HEK293 (cell line): ENCODE results near the gene ACTR3.

Experiments used
- CTCF ChIA-PET: fragments of 350-600 bp; formaldehyde crosslinking; extraction: SDS; loops from one replicate; lab custom pipeline; 2021; ENCODE audit warnings: antibody characterized with exemption; lab: Yijun Ruan, JAX
- POLR2A ChIA-PET: fragments of 300-600 bp; formaldehyde crosslinking; extraction: SDS; loops from one replicate; lab custom pipeline; 2020; ENCODE audit warnings: antibody characterized with exemption, inconsistent platforms; lab: Yijun Ruan, JAX
- H3K27ac ChIP-seq: fragments of 200-500 bp; sonication (Bioruptor generic); 2 replicates; pipeline ENCODE4 v1.5.1; 2014; ENCODE audit warnings: low read depth, low read length, control low read depth, inconsistent platforms; ENCODE audit errors: extremely low read depth
- H3K36me3 ChIP-seq, 2 experiments: fragments of 200-500 bp in 1 of 2; sonication (Bioruptor generic) in 1 of 2; 1 replicate in 1 of 2; 2 replicates in 1 of 2; pipeline ENCODE4 v1.5.1; 2014 to 2017; ENCODE audit warnings: inconsistent platforms in 2 of 2, low read length in 2 of 2; ENCODE audit not compliant: control insufficient read depth in 2 of 2, insufficient read depth in 1 of 2
- H3K4me1 ChIP-seq: fragments of 200-500 bp; sonication (Bioruptor generic); 2 replicates; pipeline ENCODE4 v1.5.1; 2014; ENCODE audit warnings: mild to moderate bottlenecking, low read length, inconsistent platforms; ENCODE audit not compliant: control insufficient read depth, insufficient read depth
- H3K4me3 ChIP-seq: 2 replicates; pipeline ENCODE4 v1.5.1; 2011; ENCODE audit warnings: low read depth, mild to moderate bottlenecking, control low read depth, low read length, moderate library complexity
- H3K9me3 ChIP-seq: fragments of 200-500 bp; sonication (Bioruptor generic); 2 replicates; pipeline ENCODE4 v1.5.1; 2014; ENCODE audit warnings: low read depth, low read length, inconsistent platforms; ENCODE audit not compliant: control insufficient read depth, insufficient read depth
- GLI4 ChIP-seq: fragments of 450-650 bp; formaldehyde crosslinking; IDR thresholded peaks from 2 replicates; pipeline ENCODE4 v1.5.1; 2016; ENCODE audit warnings: missing biosample characterization, missing genetic modification characterization
- GLIS2 ChIP-seq: fragments of 450-650 bp; formaldehyde crosslinking; IDR thresholded peaks from 2 replicates; pipeline ENCODE4 v1.5.1; 2016; ENCODE audit warnings: missing biosample characterization, missing genetic modification characterization
- IKZF3 ChIP-seq: fragments of 450-650 bp; IDR thresholded peaks from 2 replicates; pipeline ENCODE4 v1.5.0; 2018; ENCODE audit warnings: missing biosample characterization, mild to moderate bottlenecking, missing genetic modification characterization, moderate library complexity
- MEIS1 ChIP-seq: sonication (generic); formaldehyde crosslinking; IDR thresholded peaks from 2 replicates; pipeline ENCODE4 v1.8.1; 2022; ENCODE audit warnings: missing genetic modification reagents, mild to moderate bottlenecking, borderline replicate concordance
- SCRT1 ChIP-seq: fragments of 450-650 bp; formaldehyde crosslinking; IDR thresholded peaks from 2 replicates; pipeline ENCODE4 v1.5.1; 2016; ENCODE audit warnings: missing biosample characterization, missing genetic modification characterization, borderline replicate concordance
- SETDB1 ChIP-seq: IDR thresholded peaks from one replicate; pipeline ENCODE4 v1.6.1; 2017; ENCODE audit warnings: mild to moderate bottlenecking, low read length, moderate library complexity, mixed read lengths; ENCODE audit not compliant: insufficient read length
- TRIM28 ChIP-seq: IDR thresholded peaks from 2 replicates; pipeline ENCODE4 v1.6.1; 2011; ENCODE audit warnings: low read length, control low read depth, borderline replicate concordance
- YY2 ChIP-seq: fragments of 450-650 bp; formaldehyde crosslinking; IDR thresholded peaks from 2 replicates; pipeline ENCODE4 v1.5.1; 2016; ENCODE audit warnings: missing biosample characterization, missing genetic modification characterization
- ZBTB17 ChIP-seq: fragments of 450-650 bp; formaldehyde crosslinking; IDR thresholded peaks from 2 replicates; pipeline ENCODE4 v1.5.1; 2016; ENCODE audit warnings: missing biosample characterization, missing genetic modification characterization
- ZFP41 ChIP-seq: fragments of 450-650 bp; formaldehyde crosslinking; IDR thresholded peaks from 2 replicates; pipeline ENCODE4 v1.5.1; 2016; ENCODE audit warnings: missing biosample characterization, missing genetic modification characterization, borderline replicate concordance
- ZNF138 ChIP-seq: fragments of 450-650 bp; formaldehyde crosslinking; IDR thresholded peaks from 2 replicates; pipeline ENCODE4 v1.5.1; 2016; ENCODE audit warnings: missing biosample characterization, missing genetic modification characterization, borderline replicate concordance
- ZNF175 ChIP-seq: fragments of 450-650 bp; formaldehyde crosslinking; IDR thresholded peaks from 2 replicates; pipeline ENCODE4 v1.5.1; 2016; ENCODE audit warnings: missing biosample characterization, missing genetic modification characterization
- ZNF274 ChIP-seq, 2 experiments: fragments of 200-500 bp in 1 of 2; fragments of 450-650 bp in 1 of 2; sonication (Bioruptor generic) in 1 of 2; formaldehyde crosslinking in 1 of 2; IDR thresholded peaks; 2 replicates each; pipeline versions ENCODE4 v1.5.1 to v1.6.1; 2014 to 2016; ENCODE audit warnings: borderline replicate concordance in 1 of 2, inconsistent platforms in 1 of 2, low read length in 1 of 2, missing biosample characterization in 1 of 2, missing genetic modification characterization in 1 of 2
- ZNF335 ChIP-seq: fragments of 450-650 bp; formaldehyde crosslinking; conservative IDR thresholded peaks from 2 replicates; pipeline ENCODE4 v1.5.1; 2016; ENCODE audit warnings: missing biosample characterization, missing genetic modification characterization
- ZNF350 ChIP-seq: fragments of 450-650 bp; formaldehyde crosslinking; IDR thresholded peaks from 2 replicates; pipeline ENCODE4 v1.5.0; 2017; ENCODE audit warnings: missing biosample characterization, mild to moderate bottlenecking, missing genetic modification characterization
- ZNF404 ChIP-seq: fragments of 450-650 bp; formaldehyde crosslinking; IDR thresholded peaks from 2 replicates; pipeline ENCODE4 v1.5.1; 2017; ENCODE audit warnings: missing biosample characterization, missing genetic modification characterization
- ZNF473 ChIP-seq: fragments of 450-650 bp; formaldehyde crosslinking; IDR thresholded peaks from 2 replicates; pipeline ENCODE4 v1.5.1; 2017; ENCODE audit warnings: missing biosample characterization, missing genetic modification characterization
- ZNF510 ChIP-seq: fragments of 450-650 bp; formaldehyde crosslinking; IDR thresholded peaks from 2 replicates; pipeline ENCODE4 v1.5.1; 2018; ENCODE audit warnings: mild to moderate bottlenecking, missing genetic modification characterization, missing biosample characterization; ENCODE audit not compliant: insufficient replicate concordance
- ZNF544 ChIP-seq: fragments of 450-650 bp; formaldehyde crosslinking; IDR thresholded peaks from 2 replicates; pipeline ENCODE4 v1.5.0; 2017; ENCODE audit warnings: missing biosample characterization, missing genetic modification characterization
- ZNF549 ChIP-seq: fragments of 450-650 bp; IDR thresholded peaks from 2 replicates; pipeline ENCODE4 v1.5.1; 2018; ENCODE audit warnings: missing biosample characterization, missing genetic modification characterization, mild to moderate bottlenecking, inconsistent platforms, moderate library complexity
- ZNF670 ChIP-seq: fragments of 450-650 bp; formaldehyde crosslinking; IDR thresholded peaks from 2 replicates; pipeline ENCODE4 v1.5.1; 2016; ENCODE audit warnings: missing biosample characterization, missing genetic modification characterization, low read depth
- ZNF677 ChIP-seq: fragments of 450-650 bp; IDR thresholded peaks from 2 replicates; pipeline ENCODE4 v1.5.0; 2018; ENCODE audit warnings: missing biosample characterization, mild to moderate bottlenecking, missing genetic modification characterization, moderate library complexity
- ZNF701 ChIP-seq: fragments of 450-650 bp; formaldehyde crosslinking; IDR thresholded peaks from 2 replicates; pipeline ENCODE4 v1.5.1; 2016; ENCODE audit warnings: missing biosample characterization, missing genetic modification characterization
- ZNF777 ChIP-seq: fragments of 450-650 bp; formaldehyde crosslinking; IDR thresholded peaks from 2 replicates; pipeline ENCODE4 v1.5.1; 2017; ENCODE audit warnings: missing biosample characterization, missing genetic modification characterization, borderline replicate concordance
- TF ChIP-seq, protein P1 (sequence below): fragments of 450-650 bp; formaldehyde crosslinking; IDR thresholded peaks from 2 replicates; pipeline ENCODE4 v1.5.1; 2016; ENCODE audit warnings: missing biosample characterization, missing genetic modification characterization

The ACTR3 gene

DNA sequence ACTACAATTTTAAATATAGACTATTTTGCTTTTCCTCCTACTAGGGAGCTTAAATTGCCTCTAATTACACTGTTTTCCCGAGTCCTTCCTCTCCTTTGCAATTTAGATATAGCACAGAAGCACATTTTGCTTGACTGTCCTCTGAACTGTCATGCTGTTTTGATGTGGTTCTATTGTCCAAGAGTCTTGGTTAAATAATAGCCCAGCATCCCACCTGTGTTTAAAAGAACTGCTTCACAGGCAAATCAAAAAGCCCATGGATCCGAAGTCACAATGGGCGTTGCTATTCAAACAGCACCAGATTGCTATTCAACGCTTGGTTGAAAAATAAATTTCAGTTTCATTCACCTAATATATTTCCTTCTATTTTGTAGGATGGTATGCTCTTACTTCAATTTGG, 22.3 kb upstream of the ACTR3 start (continued):
- TF ChIP-seq ZNF544 (tag by site-specific recombination) (no peak), SCRT1 (no peak)

DNA sequence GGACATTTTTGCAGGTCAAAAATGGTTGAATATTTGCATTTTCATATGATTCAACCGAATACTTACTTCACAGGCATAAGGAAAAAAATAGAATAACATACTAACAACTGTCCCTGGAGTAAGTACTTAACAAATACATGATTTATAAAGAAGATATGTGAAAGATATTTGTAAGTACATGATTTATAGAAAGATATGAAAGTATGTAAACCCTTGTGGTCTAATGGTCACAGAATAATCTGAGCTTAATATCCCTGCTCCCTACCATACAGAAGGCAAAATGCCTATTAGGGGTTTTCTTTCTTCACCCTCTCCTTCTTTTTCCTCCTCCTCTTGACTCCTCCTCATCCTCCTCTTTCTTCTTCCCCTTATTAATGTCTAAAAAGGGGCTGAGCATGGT, 20.6 kb upstream of the ACTR3 start:
- H3K27ac ChIP-seq, result no peak overlapping the region
- H3K4me1 ChIP-seq, result no peaks in the 10 kb centered on the region; the same call in 1 of the 2 replicates
- no peak overlapping the region for H3K4me3 ChIP-seq
- POLR2A ChIA-PET, result no interaction called here
- H3K9me3 ChIP-seq, result no peaks in the 10 kb centered on the region
- no peaks in the 10 kb centered on the region for H3K36me3 ChIP-seq
- CTCF ChIA-PET, result no interaction called here
- no peak for TF ChIP-seq ZNF404 (tag by site-specific recombination)
- TF ChIP-seq ZNF473, result no peak
- TF ChIP-seq ZNF175, result no peak
- no peak for TF ChIP-seq ZNF335 (tag by site-specific recombination)
- TF ChIP-seq ZNF777 (tag by site-specific recombination), result no peak
- TF ChIP-seq ZNF350, result no peak
- TF ChIP-seq ZNF701 (tag by site-specific recombination), result no peak
- no peak for TF ChIP-seq ZNF670 (tag by site-specific recombination)
- TF ChIP-seq GLIS2 (tag by site-specific recombination), result no peak
- TF ChIP-seq ZBTB17, result no peak
- TF ChIP-seq, protein P1, sequence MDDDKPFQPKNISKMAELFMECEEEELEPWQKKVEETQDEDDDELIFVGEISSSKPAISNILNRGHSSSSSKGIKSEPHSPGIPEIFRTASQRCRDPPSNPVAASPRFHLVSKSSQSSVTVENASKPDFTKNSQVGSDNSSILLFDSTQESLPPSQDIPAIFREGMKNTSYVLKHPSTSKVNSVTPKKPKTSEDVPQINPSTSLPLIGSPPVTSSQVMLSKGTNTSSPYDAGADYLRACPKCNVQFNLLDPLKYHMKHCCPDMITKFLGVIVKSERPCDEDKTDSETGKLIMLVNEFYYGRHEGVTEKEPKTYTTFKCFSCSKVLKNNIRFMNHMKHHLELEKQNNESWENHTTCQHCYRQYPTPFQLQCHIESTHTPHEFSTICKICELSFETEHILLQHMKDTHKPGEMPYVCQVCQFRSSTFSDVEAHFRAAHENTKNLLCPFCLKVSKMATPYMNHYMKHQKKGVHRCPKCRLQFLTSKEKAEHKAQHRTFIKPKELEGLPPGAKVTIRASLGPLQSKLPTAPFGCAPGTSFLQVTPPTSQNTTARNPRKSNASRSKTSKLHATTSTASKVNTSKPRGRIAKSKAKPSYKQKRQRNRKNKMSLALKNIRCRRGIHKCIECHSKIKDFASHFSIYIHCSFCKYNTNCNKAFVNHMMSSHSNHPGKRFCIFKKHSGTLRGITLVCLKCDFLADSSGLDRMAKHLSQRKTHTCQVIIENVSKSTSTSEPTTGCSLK (tag by site-specific recombination), result no peak
- no peak for TF ChIP-seq IKZF3 (tag by site-specific recombination)
- TF ChIP-seq ZNF677 (tag by site-specific recombination), result no peak

DNA sequence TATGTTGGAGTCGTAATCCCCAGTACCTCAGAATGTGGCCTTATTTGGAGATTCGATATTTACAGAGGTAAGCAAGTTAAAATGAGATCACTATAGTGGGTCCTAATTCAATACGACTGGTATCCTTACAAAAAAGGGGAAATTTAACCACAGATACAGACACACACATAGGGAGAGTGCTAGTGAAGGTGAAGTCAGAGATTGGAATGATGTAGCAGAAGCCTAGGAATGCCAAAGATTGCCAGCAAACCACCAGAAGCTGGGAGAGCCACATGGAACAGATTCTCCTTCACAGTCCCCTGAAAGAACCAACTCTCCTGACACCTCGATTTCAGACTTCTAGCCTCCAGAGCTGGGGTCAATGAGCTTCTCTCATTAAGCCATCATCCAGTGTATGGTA, 17.7 kb upstream of the ACTR3 start:
- no peak for TF ChIP-seq GLI4 (tag by site-specific recombination)
- ChIA-PET CTCF (no interaction called here), POLR2A (no interaction called here)
- Histone ChIP-seq H3K4me1 (peaks cover 7% of the 10 kb centered on the region), H3K4me3 (no peak overlapping the region), H3K9me3 (no peaks in the 10 kb centered on the region), H3K27ac (no peak overlapping the region), H3K36me3 (no peaks in the 10 kb centered on the region)

DNA sequence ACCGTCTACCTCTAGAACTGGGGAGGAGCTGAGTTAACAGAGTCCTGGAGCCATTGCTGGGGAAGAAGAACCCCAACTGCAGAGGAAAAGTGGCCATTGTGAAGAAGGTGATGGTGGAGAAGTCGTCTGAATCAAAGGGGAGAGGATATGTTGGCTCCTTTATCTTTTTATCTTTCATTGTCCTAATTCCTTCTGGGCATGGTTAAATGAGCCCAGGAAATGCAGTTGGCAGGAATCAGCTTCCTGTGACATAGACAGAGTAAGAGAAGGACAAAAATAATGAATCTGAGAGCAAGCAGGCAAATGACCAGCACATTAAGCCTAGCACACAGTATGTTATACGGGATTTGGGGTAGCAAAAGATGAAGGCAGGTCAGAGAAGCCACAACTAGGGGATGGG, 16.0 kb upstream of the ACTR3 start:
- TF ChIP-seq ZNF274 (IDR thresholded peaks at IDR 0.05; ENCODE audit: low read length) (no peak), ZNF274 (tag by site-specific recombination; IDR thresholded peaks at IDR 0.05; ENCODE audit: borderline replicate concordance) (no peak), YY2 (tag by site-specific recombination) (no peak), SETDB1 (no peak), TRIM28 (no peak), ZNF549 (tag by site-specific recombination) (no peak), ZNF138 (tag by site-specific recombination) (no peak), MEIS1 (CRISPR knock-in tag) (no peak), ZNF510 (tag by site-specific recombination) (no peak), IKZF3 (tag by site-specific recombination) (no peak), ZFP41 (tag by site-specific recombination) (no peak)
- TF ChIP-seq, protein P1 (tag by site-specific recombination), result no peak
- CTCF ChIA-PET, result no interaction called here

More for the DNA sequence above, 16.0 kb upstream of the ACTR3 start:
- H3K4me1 ChIP-seq, result peaks cover 22% of the 10 kb centered on the region
- POLR2A ChIA-PET, result interaction anchor here (1.4 kb wide), 1 partner anchor 16 kb away, joined by 3 read pairs; the partner anchor contains the start of gene ACTR3
- H3K9me3 ChIP-seq, result no peaks in the 10 kb centered on the region
- H3K27ac ChIP-seq, result no peak overlapping the region
- H3K36me3 ChIP-seq, result no peaks in the 10 kb centered on the region
- H3K4me3 ChIP-seq, result no peak overlapping the region
